ENCODE results near the gene KIAA0232. TPM values are rescaled to one million over a fixed set of nuclear protein-coding genes. Genes with fewer than 3 reads are reported as not detected.

KIAA0232 gene
- total and polyA plus RNA-seq, 9 of the 15 experiments (the other 6 are each of a cell fraction or from before 2014, with no cell fraction given) = 3.5 to 17.4 (median 13.0) TPM

GRCh38 chr4:6893449-6894085 lies 111.0 kb downstream of the KIAA0232 start (continued):
- no peak for TF ChIP-seq NR4A1 (CRISPR knock-in tag; IDR thresholded peaks at IDR 0.05)
- TF ChIP-seq NR4A1 (tag; IDR thresholded peaks at IDR 0.05) = 0 out of 2 replicates have a peak, but pooled peaks have one; percentile 61
- peak; percentile 64; the same call in 1 of the 2 replicates for TF ChIP-seq CUX1 (CRISPR knock-in tag; IDR thresholded peaks at IDR 0.05)
- TF ChIP-seq, protein P1, sequence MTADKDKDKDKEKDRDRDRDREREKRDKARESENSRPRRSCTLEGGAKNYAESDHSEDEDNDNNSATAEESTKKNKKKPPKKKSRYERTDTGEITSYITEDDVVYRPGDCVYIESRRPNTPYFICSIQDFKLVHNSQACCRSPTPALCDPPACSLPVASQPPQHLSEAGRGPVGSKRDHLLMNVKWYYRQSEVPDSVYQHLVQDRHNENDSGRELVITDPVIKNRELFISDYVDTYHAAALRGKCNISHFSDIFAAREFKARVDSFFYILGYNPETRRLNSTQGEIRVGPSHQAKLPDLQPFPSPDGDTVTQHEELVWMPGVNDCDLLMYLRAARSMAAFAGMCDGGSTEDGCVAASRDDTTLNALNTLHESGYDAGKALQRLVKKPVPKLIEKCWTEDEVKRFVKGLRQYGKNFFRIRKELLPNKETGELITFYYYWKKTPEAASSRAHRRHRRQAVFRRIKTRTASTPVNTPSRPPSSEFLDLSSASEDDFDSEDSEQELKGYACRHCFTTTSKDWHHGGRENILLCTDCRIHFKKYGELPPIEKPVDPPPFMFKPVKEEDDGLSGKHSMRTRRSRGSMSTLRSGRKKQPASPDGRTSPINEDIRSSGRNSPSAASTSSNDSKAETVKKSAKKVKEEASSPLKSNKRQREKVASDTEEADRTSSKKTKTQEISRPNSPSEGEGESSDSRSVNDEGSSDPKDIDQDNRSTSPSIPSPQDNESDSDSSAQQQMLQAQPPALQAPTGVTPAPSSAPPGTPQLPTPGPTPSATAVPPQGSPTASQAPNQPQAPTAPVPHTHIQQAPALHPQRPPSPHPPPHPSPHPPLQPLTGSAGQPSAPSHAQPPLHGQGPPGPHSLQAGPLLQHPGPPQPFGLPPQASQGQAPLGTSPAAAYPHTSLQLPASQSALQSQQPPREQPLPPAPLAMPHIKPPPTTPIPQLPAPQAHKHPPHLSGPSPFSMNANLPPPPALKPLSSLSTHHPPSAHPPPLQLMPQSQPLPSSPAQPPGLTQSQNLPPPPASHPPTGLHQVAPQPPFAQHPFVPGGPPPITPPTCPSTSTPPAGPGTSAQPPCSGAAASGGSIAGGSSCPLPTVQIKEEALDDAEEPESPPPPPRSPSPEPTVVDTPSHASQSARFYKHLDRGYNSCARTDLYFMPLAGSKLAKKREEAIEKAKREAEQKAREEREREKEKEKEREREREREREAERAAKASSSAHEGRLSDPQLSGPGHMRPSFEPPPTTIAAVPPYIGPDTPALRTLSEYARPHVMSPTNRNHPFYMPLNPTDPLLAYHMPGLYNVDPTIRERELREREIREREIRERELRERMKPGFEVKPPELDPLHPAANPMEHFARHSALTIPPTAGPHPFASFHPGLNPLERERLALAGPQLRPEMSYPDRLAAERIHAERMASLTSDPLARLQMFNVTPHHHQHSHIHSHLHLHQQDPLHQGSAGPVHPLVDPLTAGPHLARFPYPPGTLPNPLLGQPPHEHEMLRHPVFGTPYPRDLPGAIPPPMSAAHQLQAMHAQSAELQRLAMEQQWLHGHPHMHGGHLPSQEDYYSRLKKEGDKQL (CRISPR knock-in tag; IDR thresholded peaks at IDR 0.05; ENCODE audit: borderline replicate concordance) = no peak
- TF ChIP-seq ZNF639 (CRISPR knock-in tag; conservative IDR thresholded peaks at IDR 0.05 in 1 of 2, IDR thresholded peaks at IDR 0.05 in 1 of 2) = peak in 1 of 2 experiments; percentile 88; a peak in 2 of 4 replicates
- 0 out of 2 replicates have a peak, but pooled peaks have one; percentile 15 for TF ChIP-seq CTBP1 (IDR thresholded peaks at IDR 0.05; ENCODE audit: borderline replicate concordance)
- TF ChIP-seq ZNF316 (IDR thresholded peaks at IDR 0.05) = peak; percentile 93
- TF ChIP-seq EZH2 (IDR thresholded peaks at IDR 0.05; ENCODE audit: borderline replicate concordance, low read depth, low read length) = no peak
- peak; percentile 44 to 49 for TF ChIP-seq E2F6 (IDR thresholded peaks at IDR 0.05; ENCODE audit: borderline replicate concordance in 1 of 2, extremely low read depth in 1 of 2, insufficient read depth in 1 of 2, insufficient read length in 1 of 2, low read depth in 1 of 2, low read length in 1 of 2, poor library complexity in 1 of 2, severe bottlenecking in 1 of 2)
- TF ChIP-seq ZNF766 (CRISPR knock-in tag; conservative IDR thresholded peaks at IDR 0.05) = peak; percentile 91
- TF ChIP-seq ZNF24 (IDR thresholded peaks at IDR 0.05) = 0 out of 2 replicates have a peak, but pooled peaks have one; percentile 45

Data from K562 (cell line).